VCaP (cell line): ENCODE results near the gene OGFOD3.
A peak's percentile ranks its signal among the peaks of the same experiment; 100 is the strongest.
"Not testable (repeated sequence)": the region's sequence is repeated elsewhere in the genome, so short reads cannot be mapped to it uniquely, and the experiment has no call there.

Experiments used
- H3K27ac ChIP-seq: fragments of 450-650 bp; 2 replicates; pipeline ENCODE4 v1.5.1; 2017
- CTCF ChIP-seq: fragments of 450-650 bp; conservative IDR thresholded peaks from 2 replicates; pipeline ENCODE4 v1.5.1; 2017; ENCODE audit warnings: mild to moderate bottlenecking, moderate library complexity

Gene OGFOD3

GRCh38 chr17:82458885-82459424 is 40.6 kb upstream of the OGFOD3 start:
- no peak for TF ChIP-seq CTCF
- H3K27ac ChIP-seq = peak overlapping the region; percentile 100

- no peak for TF ChIP-seq CTCF
Observed at GRCh38 chr17:82458179-82458884, 39.9 kb upstream of the OGFOD3 start, which contains the start of gene NARF. Gene NARF (plus strand): TSS chr17:82458741. CDS start chr17:82458804, 63 bp downstream.

GRCh38 chr17:82457929-82458178 is 39.5 kb upstream of the OGFOD3 start:
- no peak for TF ChIP-seq CTCF
- peak overlapping the region; percentile 100 for H3K27ac ChIP-seq

More at GRCh38 chr17:82458179-82458884, 39.9 kb upstream of the OGFOD3 start, which contains the start of gene NARF:
- peak within 1 kb of the TSS; percentile 100 for H3K27ac ChIP-seq

GRCh38 chr17:82457073-82457928 is 38.9 kb upstream of the OGFOD3 start:
- peak overlapping the region; percentile 100 for H3K27ac ChIP-seq
- TF ChIP-seq CTCF = no peak

GRCh38 chr17:82453706-82454105 is 35.3 kb upstream of the OGFOD3 start:
- H3K27ac ChIP-seq = not testable (repeated sequence)

- H3K27ac ChIP-seq = not testable (repeated sequence)
Observed at GRCh38 chr17:82453151-82453550, 34.8 kb upstream of the OGFOD3 start.

- TF ChIP-seq CTCF = no peak
- no peak overlapping the region for H3K27ac ChIP-seq
Observed at GRCh38 chr17:82452162-82452561, 33.8 kb upstream of the OGFOD3 start.

- H3K27ac ChIP-seq = peak within 1 kb of the TSS; percentile 88
- TF ChIP-seq CTCF = 0 out of 2 replicates have a peak, but pooled peaks have one; percentile 7
Observed at GRCh38 chr17:82450357-82451106, 32.1 kb upstream of the OGFOD3 start, which contains the start of gene CYBC1. Gene CYBC1 (minus strand): TSS chr17:82450752. CDS start chr17:82449254, 1,498 bp downstream.
